BJ (cell line): ENCODE results near the gene ZNF32. TPM values are rescaled to one million over a fixed set of nuclear protein-coding genes. Genes with fewer than 3 reads are reported as not detected.

Experiments
- polyA plus RNA-seq: library from polyadenylated mRNA; depleted of rRNA; stranded (reverse); fragments of >200 nt; gene quantifications from 2 replicates; pipeline ENCODE4 v1.2.3, GENCODE V29; 2011; rRNA removed

Gene ZNF32
- polyA plus RNA-seq, 1 experiment, result 38.6 TPM

Other genes starting within 250 kb of the ZNF32 start
- gene HNRNPF, start 239.7 kb downstream of the ZNF32 start, polyA plus RNA-seq, result 165 and 172 TPM in 2 replicates
- 4.5 and 4.9 TPM in 2 replicates for gene ZNF487, start 211.8 kb downstream of the ZNF32 start, polyA plus RNA-seq
- 5.1 and 5.8 TPM in 2 replicates for gene ZNF239, start 74.3 kb downstream of the ZNF32 start, polyA plus RNA-seq
- gene ZNF485, start 42.4 kb downstream of the ZNF32 start, polyA plus RNA-seq, result 0.98 and 1.3 TPM in 2 replicates